Erythroblast (primary cell): ENCODE data around the gene MOCOS.

Source experiments
- GATA1 ChIP-seq: IDR thresholded peaks from 2 replicates; pipeline ENCODE4 v1.6.1; 2011; ENCODE audit warnings: low read depth, mild to moderate bottlenecking, control low read depth, low read length, moderate library complexity
- POLR2A ChIP-seq: IDR thresholded peaks from 2 replicates; pipeline ENCODE4 v1.6.1; 2011; ENCODE audit warnings: mild to moderate bottlenecking, low read length

DNA sequence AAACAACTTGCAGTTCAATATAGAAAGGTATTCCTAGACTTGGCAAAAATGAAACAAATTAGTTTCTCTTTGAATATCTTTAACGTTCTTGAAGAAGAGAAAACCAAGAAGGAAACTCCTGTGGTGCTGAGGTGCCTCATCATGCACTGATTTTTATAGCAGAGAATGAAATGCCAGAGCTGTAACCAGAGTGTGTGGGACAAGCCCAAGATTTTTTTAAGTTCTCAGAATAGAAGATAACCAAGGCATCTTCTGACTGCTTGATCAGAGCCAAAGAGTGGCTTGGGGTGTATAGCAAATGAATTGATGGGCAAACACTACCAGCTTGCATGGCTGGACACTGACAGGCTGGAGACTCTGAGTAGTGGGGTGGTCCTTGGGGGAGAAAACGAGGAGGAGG, 118.1 kb downstream of the MOCOS start:
- TF ChIP-seq POLR2A (no peak), GATA1 (no peak)
